Esophagus squamous epithelium (tissue), 5 donors: ENCODE results near the gene EEPD1. TPM values are rescaled to one million over a fixed set of nuclear protein-coding genes. Genes with fewer than 3 reads are reported as not detected.
"Not testable (repeated sequence)": the region's sequence is repeated elsewhere in the genome, so short reads cannot be mapped to it uniquely, and the experiment has no call there.

Source experiments
- DNase-seq: peaks from one replicate; lab custom pipeline; 2025; lab: John Stamatoyannopoulos, UW
- H3K27ac ChIP-seq, 4 donors: fragments of 200-600 bp; sonication (generic); one replicate each; pipeline ENCODE4 v1.5.1; 2016 to 2019; ENCODE audit warnings: mild to moderate bottlenecking in 1 of 4
- H3K27me3 ChIP-seq, 4 donors: fragments of 200-600 bp; sonication (generic); 1 replicate in 3 of 4; 2 replicates in 1 of 4; pipeline versions ENCODE4 v1.5.1 to v1.6.0; 2017 to 2021; ENCODE audit warnings: antibody characterized with exemption in 1 of 4
- H3K36me3 ChIP-seq, 3 donors: fragments of 200-600 bp; sonication (generic); one replicate each; pipeline ENCODE4 v1.5.1; 2016 to 2019
- H3K4me1 ChIP-seq, 3 donors: fragments of 200-600 bp; sonication (generic); one replicate each; pipeline ENCODE4 v1.5.1; 2017 to 2019
- H3K4me3 ChIP-seq, 4 donors: fragments of 200-600 bp; sonication (generic); 1 replicate in 3 of 4; 2 replicates in 1 of 4; pipeline ENCODE4 v1.5.1; 2016 to 2019; ENCODE audit warnings: mild to moderate bottlenecking in 2 of 4, moderate library complexity in 1 of 4
- H3K9me3 ChIP-seq, 3 donors: fragments of 200-600 bp; sonication (generic); one replicate each; pipeline ENCODE4 v1.5.1; 2016 to 2019
- POLR2A ChIP-seq, 4 donors: fragments of 450-650 bp; IDR thresholded peaks; one replicate each; pipeline ENCODE4 v1.6.1; 2017; ENCODE audit warnings: antibody characterized with exemption in 4 of 4, mild to moderate bottlenecking in 4 of 4, moderate library complexity in 3 of 4
- WGBS, 2 donors: methylation state at CpG; one replicate each; pipeline ENCODE4 v1.1.5; 2018; 5-methylcytosine and 5-hydroxymethylcytosine counted together
- intact Hi-C: fragments of 100-400 bp; cut with DNase I; formaldehyde crosslinking; loops from one replicate; pipeline ENCODE4 v1.15.0; 2022
- total RNA-seq, 4 donors: library from RNA; depleted of rRNA; stranded (reverse); fragments of >200 nt; gene quantifications; one replicate each; pipeline ENCODE4 v1.1.0, GENCODE V29; 2016
- TF ChIP-seq, protein P1 (sequence below), 6 experiments: fragments of 450-650 bp in 4 of 6; fragments of 200-600 bp in 2 of 6; sonication (generic) in 2 of 6; IDR thresholded peaks; one replicate each; pipeline ENCODE4 v1.5.1; 2016 to 2019; ENCODE audit warnings: antibody characterized with exemption in 6 of 6, mild to moderate bottlenecking in 4 of 6, moderate library complexity in 4 of 6
- donor health status: DM: yes; HTN: yes; CAD: no.

EEPD1 gene
- total RNA-seq, 4 donors from 2014 or later = 2.3 to 10.2 (median 4.8) TPM

DNA sequence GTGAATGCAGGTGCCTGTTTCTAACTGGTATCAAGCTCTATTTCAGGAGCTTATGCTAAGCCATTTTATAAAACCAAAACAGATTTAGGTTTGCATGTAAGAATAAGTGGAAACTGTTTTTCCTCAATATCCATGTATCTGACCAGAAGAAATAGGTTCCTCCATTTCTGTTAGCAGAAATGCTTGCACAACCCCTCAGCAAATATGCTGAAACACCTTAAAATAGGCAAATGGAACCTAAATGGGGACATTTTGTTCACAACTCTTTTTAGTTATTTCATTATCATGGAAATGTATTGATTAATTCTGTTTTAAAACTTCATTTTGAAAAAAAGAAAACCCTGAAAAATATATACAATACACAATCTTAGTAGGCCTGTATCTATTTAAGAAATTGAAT lies 8.9 kb upstream of the EEPD1 start:
- peaks cover 0 to 5% (median 0%) of the 10 kb centered on the region in 3 donors for H3K9me3 ChIP-seq
- H3K27me3 ChIP-seq = no peaks in the 10 kb centered on the region
- no peaks in the 10 kb centered on the region for H3K36me3 ChIP-seq
- intact Hi-C loops = no loop called here
- no peak overlapping the region for H3K4me3 ChIP-seq
- TF ChIP-seq POLR2A (IDR thresholded peaks at IDR 0.05) = no peak
- TF ChIP-seq, protein P1, sequence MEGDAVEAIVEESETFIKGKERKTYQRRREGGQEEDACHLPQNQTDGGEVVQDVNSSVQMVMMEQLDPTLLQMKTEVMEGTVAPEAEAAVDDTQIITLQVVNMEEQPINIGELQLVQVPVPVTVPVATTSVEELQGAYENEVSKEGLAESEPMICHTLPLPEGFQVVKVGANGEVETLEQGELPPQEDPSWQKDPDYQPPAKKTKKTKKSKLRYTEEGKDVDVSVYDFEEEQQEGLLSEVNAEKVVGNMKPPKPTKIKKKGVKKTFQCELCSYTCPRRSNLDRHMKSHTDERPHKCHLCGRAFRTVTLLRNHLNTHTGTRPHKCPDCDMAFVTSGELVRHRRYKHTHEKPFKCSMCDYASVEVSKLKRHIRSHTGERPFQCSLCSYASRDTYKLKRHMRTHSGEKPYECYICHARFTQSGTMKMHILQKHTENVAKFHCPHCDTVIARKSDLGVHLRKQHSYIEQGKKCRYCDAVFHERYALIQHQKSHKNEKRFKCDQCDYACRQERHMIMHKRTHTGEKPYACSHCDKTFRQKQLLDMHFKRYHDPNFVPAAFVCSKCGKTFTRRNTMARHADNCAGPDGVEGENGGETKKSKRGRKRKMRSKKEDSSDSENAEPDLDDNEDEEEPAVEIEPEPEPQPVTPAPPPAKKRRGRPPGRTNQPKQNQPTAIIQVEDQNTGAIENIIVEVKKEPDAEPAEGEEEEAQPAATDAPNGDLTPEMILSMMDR (IDR thresholded peaks at IDR 0.05) = no peak
- no peaks in the 10 kb centered on the region for H3K4me1 ChIP-seq
- no peak for DNase-seq
- no peak overlapping the region for H3K27ac ChIP-seq

DNA sequence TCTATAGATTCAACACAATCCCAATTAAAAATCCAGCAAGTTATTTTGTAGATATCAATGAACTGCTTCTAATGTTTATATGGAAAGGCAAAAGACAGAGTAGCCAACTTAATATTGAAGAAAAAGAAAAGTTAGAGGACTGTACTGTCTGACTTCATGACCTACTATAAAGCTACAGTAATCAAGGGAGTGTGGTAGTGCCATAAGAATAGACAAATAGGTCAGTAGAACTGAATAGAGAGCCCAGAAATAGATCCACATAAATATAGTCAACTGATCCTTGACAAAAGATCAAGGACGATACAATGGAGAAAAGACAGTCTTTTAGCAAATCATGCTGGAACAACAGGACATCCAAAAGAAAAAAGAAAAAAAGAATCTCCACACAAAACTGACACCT lies 7.4 kb upstream of the EEPD1 start:
- WGBS, 2 donors = 71 to 89% methylated on average over 1 of the region's 1 CpG
- no peaks in the 10 kb centered on the region for H3K36me3 ChIP-seq
- DNase-seq = no peak
- TF ChIP-seq POLR2A (IDR thresholded peaks at IDR 0.05) = no peak
- TF ChIP-seq, protein P1 (IDR thresholded peaks at IDR 0.05) = no peak
- no peak overlapping the region for H3K27ac ChIP-seq
- H3K9me3 ChIP-seq = peaks cover 0 to 5% (median 0%) of the 10 kb centered on the region in 3 donors
- intact Hi-C loops = no loop called here
- no peak overlapping the region for H3K4me3 ChIP-seq
- H3K4me1 ChIP-seq = no peaks in the 10 kb centered on the region
- no peaks in the 10 kb centered on the region for H3K27me3 ChIP-seq

DNA sequence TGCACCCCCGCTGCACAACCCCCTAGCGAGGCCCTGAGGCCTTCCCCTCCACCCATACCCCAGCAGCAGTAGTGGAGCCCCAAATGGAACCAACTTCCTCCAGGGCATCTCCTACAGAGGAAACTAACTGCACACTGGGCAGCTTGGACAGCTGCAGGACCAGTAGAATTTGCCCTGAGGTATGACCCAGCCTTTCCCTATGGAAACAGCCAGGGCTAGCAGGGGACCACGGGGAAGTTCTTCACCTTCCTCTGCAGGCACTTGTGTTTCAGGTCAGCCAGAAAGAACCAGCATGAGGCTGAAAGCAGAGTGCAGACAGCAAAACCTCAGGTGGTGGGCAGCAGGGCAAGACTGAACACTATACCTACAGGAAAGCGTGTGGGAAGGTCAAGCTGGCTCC lies 5.7 kb upstream of the EEPD1 start:
- no peak overlapping the region for H3K4me3 ChIP-seq
- peaks cover 0 to 5% (median 0%) of the 10 kb centered on the region in 3 donors for H3K9me3 ChIP-seq
- no peaks in the 10 kb centered on the region for H3K27me3 ChIP-seq
- peaks cover 0 to 6% (median 3%) of the 10 kb centered on the region in 3 donors for H3K4me1 ChIP-seq
- DNase-seq = no peak
- no peaks in the 10 kb centered on the region for H3K36me3 ChIP-seq
- TF ChIP-seq, protein P1 (IDR thresholded peaks at IDR 0.05) = no peak
- no peak for TF ChIP-seq POLR2A (IDR thresholded peaks at IDR 0.05)
- WGBS, 2 donors = 89 to 100% methylated on average over 1 to 4 of the region's 4 CpGs
- H3K27ac ChIP-seq = no peak overlapping the region
- intact Hi-C loops = no loop called here

DNA sequence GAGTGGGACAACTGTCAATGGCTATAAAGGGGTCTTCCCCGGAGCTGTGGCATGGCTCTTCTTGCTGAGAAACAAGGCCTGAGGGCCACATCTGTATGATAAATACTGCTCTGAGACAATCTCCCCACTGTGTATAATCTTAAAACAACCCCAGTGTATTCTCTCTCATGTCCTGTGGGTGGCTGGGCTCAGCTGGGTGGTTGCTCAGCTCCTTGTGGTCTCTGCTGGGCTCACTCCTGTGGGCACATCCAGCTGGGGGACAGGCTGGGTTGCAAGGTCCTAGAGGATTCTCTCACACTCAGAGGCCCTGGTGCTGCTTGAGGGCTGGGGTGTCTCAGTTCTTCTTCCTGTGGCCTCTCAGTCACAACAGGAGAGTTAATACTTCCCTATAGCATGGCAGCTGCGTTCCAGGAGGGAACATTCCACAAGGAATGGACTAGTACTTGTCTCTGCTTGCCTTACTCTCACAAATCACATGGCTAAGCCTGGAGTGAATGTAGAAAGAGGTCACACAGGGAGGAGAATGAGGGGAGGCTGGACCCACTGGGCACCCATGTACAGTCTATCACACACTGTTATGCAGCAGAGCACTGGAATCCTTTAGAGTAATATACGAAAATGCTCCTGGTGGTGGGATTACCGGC lies 4.5 kb upstream of the EEPD1 start:
- intact Hi-C loops = no loop called here
- TF ChIP-seq, protein P1 (IDR thresholded peaks at IDR 0.05) = no peak
- TF ChIP-seq POLR2A (IDR thresholded peaks at IDR 0.05) = no peak
- no peak overlapping the region for H3K4me3 ChIP-seq
- H3K9me3 ChIP-seq = peaks cover 0 to 5% (median 0%) of the 10 kb centered on the region in 3 donors
- WGBS, 2 donors = 90 to 91% methylated on average over 3 to 4 of the region's 4 CpGs
- H3K27ac ChIP-seq = no peak overlapping the region
- H3K36me3 ChIP-seq = no peaks in the 10 kb centered on the region
- H3K4me1 ChIP-seq = peaks cover 0 to 12% (median 4%) of the 10 kb centered on the region in 3 donors
- DNase-seq = no peak
- H3K27me3 ChIP-seq = no peaks in the 10 kb centered on the region

DNA sequence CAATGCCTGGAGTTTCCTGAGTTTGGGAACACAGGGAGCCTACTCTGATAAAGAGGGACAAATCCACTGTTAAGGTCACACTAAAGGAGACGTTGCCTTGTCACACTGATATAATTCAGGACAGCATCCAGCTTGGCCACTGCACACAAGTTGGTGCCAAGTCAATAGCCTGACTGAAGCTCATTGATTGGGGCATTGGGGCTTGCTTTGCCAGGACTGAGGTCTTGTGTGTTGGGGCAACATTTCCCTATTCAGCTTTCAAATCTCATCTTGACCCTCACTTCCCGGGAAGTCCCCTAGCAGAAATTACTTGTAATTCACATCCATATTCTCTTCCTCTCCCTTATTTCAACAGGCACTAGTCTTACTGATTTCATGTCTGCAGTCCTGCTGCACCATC lies 3.8 kb upstream of the EEPD1 start:
- DNase-seq, intact Hi-C loops, H3K36me3 ChIP-seq, H3K9me3 ChIP-seq, H3K27ac ChIP-seq, H3K4me3 ChIP-seq, H3K27me3 ChIP-seq: not testable (repeated sequence)
- H3K4me1 ChIP-seq = peaks cover 4 to 19% (median 8%) of the 10 kb centered on the region in 3 donors
- 100% methylated on average over 1 of the region's 2 CpGs; no CpG with 5 or more reads in 1 of the 2 donors for WGBS, 2 donors
